Activated CD4-positive, CD25-positive, alpha-beta regulatory T cell treated with anti-CD3 and anti-CD28 coated beads, Interleukin-2, amount 50 U/mL, for 72 hours (primary cell): ENCODE measurements around the gene LVRN.
"Not testable (repeated sequence)": the region's sequence is repeated elsewhere in the genome, so short reads cannot be mapped to it uniquely, and the experiment has no call there.

Experiments
- DNase-seq: peaks from one replicate; pipeline ENCODE4 v3.0.0; 2021

LVRN gene, protein sequence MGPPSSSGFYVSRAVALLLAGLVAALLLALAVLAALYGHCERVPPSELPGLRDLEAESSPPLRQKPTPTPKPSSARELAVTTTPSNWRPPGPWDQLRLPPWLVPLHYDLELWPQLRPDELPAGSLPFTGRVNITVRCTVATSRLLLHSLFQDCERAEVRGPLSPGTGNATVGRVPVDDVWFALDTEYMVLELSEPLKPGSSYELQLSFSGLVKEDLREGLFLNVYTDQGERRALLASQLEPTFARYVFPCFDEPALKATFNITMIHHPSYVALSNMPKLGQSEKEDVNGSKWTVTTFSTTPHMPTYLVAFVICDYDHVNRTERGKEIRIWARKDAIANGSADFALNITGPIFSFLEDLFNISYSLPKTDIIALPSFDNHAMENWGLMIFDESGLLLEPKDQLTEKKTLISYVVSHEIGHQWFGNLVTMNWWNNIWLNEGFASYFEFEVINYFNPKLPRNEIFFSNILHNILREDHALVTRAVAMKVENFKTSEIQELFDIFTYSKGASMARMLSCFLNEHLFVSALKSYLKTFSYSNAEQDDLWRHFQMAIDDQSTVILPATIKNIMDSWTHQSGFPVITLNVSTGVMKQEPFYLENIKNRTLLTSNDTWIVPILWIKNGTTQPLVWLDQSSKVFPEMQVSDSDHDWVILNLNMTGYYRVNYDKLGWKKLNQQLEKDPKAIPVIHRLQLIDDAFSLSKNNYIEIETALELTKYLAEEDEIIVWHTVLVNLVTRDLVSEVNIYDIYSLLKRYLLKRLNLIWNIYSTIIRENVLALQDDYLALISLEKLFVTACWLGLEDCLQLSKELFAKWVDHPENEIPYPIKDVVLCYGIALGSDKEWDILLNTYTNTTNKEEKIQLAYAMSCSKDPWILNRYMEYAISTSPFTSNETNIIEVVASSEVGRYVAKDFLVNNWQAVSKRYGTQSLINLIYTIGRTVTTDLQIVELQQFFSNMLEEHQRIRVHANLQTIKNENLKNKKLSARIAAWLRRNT

GRCh38 chr5:115962239-115962564 is at the start of gene LVRN:
LVRN (plus strand) TSS chr5:115962475; CDS start chr5:115962618, 143 bp downstream.
- no peak for DNase-seq

- not testable (repeated sequence) for DNase-seq
These were observed 48.5 kb upstream of the LVRN start for GRCh38 chr5:115913623-115914400.

GRCh38 chr5:115920171-115920725 is 42.0 kb upstream of the LVRN start:
- no peak for DNase-seq

- DNase-seq, result not testable (repeated sequence)
These were observed 33.5 kb upstream of the LVRN start for GRCh38 chr5:115928578-115929407.

GRCh38 chr5:115930171-115930570 is 32.1 kb upstream of the LVRN start:
- not testable (repeated sequence) for DNase-seq

GRCh38 chr5:115930630-115931337 is 31.5 kb upstream of the LVRN start:
- DNase-seq, result no peak

DNA sequence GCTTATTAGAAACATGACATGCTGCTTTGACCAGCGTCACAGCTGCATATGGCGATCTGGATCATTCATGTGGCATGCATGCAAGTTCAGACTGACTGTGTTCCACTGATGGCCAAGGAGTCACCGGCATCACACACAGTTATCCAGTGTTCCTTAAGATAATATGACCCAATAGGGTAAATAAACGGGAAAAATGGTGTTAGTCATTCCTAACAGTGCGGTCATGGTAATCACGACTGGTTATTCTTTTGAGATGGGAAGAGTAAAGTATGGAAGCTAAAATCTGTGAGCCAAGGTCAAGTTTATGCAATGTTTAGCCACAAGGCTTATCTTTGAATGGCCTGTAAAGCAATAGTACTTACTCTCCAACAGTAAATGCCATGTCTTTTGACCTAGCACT is 29.3 kb upstream of the LVRN start:
- no peak for DNase-seq

GRCh38 chr5:115934388-115934974 is 27.8 kb upstream of the LVRN start:
- no peak for DNase-seq

DNA sequence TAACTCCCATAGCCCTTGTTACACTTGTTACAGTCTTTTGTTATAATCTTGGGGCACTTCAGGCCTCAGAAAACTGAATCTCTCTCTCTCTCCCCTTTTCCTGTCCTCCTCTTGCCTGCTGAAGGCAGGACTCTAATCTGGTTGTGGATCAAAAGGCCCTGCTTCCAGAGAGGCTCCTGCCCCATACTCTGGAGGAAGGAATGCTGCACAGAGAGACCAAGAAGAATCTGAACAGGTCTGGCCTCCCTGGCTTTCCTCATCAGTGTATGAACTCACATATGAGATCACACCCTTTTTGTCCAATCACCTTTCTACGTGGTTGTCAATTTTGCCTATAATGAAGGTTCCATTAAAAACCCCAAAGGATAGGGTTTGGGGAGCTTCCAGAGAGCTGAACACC is 26.2 kb upstream of the LVRN start:
- DNase-seq, result no peak

DNA sequence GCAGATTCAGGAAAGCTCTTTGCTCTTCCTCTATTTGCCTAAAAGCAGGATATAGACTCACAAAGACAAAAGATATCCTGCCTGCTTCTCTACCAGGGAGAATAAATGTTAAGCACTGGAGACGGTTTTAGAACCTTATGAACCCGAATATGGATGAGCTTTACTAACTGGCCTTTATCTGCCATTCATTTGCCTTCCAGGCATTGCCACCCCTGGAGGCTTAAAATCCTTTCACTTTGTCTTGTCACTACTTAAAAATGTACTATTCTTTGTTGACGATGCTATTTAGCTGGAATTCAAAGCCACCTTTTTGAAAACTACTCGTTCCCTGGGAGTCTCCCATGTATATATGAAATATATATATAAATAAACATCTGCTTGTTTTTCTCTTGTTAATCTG is 23.2 kb upstream of the LVRN start:
- no peak for DNase-seq

- DNase-seq, result no peak
These were observed 22.0 kb upstream of the LVRN start for GRCh38 chr5:115940080-115940810.

DNA sequence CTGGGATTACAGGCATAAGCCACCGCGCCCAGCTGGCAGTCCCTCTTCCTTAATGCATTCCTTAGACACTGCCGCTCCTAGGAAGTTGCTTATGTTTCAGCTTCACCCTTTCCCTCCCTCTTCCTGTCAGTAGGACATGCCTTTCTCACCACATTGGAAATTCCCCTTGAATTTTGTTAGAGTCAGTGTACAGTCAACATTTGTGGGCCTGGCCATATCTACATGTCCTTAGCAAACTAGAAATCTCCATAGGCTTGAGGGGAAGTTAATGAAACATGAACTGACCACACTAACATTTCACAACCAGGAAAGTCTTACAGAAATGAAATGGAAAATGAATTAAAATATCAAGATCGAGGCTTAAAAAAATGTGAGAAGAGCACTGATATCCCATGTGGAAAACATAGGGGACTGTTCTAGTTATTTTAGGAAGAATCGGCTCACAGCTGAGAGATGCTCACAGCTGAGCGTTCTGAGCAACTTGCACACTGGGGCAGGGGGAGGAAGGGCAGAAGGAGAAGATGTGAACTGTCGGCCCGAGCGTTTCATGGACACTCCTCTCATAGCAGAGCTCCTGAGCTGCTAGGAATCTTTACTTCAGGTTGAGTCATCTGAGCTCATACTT is 21.1 kb upstream of the LVRN start:
- DNase-seq, result no peak

DNA sequence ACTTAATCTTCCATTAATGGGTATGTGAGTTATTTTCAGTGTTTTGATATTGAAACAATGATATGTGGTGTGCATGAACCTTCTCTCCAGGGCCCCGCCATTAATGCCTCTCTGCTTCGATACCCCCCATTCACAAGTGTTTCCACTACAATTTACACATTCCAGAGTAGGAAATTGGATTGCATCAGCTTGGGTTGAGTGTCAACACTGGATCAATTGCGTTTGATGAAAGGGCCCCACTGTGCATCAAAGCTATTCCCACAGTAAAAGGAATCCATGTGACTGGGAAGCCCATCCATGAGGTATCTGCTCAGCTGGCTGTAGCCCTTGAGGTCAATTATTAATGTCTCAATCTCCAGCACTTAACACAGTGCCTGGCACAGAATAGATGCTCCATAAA is 17.8 kb upstream of the LVRN start:
- no peak for DNase-seq

DNA sequence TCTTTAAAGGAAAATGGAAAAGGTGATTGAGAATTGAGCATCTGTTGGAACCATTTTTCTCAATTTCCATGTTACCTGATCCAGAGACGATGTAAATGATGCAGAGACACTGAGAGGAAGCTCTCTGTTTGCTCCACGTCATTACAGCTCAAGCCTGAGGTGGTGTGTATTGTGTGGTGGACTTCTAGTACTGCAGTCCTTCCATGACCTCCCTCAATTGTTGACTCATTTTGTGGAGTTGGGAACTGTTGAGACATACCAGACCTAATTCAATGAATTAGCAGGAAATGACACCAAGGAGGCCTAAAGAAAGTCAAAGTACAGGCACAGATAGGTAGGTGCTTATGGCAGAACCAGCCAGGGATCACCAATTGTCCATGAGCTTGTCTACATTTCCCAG is 15.6 kb upstream of the LVRN start:
- DNase-seq, result no peak

GRCh38 chr5:115947260-115947659 is 15.0 kb upstream of the LVRN start:
- no peak for DNase-seq

DNA sequence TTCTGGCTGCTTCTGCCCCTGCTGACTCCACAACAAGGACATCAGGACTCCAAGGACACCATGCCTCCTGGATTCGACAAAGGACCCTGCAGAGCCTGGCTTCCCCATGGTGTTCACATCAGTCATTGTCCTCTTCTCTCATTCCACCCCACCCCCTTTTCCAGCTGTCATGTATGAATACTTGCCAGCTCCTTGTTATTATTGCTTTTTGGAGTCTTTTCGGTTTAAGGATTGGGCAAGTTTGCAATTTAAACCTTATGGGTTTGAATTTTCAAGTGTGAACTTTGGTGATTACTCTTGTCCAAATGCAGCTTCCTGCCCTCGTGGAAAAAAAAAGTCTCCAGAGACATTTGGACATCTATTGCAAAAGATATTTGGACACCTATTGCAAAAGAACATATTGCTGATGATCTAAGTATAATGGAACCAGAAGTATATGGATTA is 14.2 kb upstream of the LVRN start:
- DNase-seq, result no peak

GRCh38 chr5:115949096-115949495 is 13.2 kb upstream of the LVRN start:
- DNase-seq, result no peak

- DNase-seq, result no peak
These were observed 9.7 kb upstream of the LVRN start for GRCh38 chr5:115952588-115952987.

DNA sequence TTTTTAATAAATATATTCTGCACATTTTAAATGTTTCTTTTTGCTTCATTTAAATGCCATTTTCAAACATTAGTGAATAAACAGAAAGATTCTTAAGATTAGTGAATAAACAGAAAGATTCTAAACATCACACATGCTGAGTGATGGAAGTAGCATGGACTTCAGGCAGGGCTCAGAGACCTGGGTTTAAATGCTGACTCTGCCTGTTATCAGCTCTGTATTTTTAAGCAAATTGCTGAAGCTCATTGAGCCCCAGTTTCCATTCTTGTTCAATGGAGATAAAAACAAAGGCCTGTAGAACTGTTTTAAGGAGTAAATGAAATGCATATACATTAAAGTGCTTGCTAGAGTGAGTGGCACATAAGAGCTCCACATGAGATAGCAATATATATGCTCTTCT is 8.1 kb upstream of the LVRN start:
- DNase-seq, result no peak

GRCh38 chr5:115956957-115957356 is 5.3 kb upstream of the LVRN start:
- DNase-seq, result no peak
